HuH-7 (cell line): ENCODE measurements around the gene STAC3.

Experiments
- DNase-seq: peaks from one replicate; pipeline ENCODE4 v3.0.0; 2011; ENCODE audit warnings: low spot score

STAC3 gene

GRCh38 chr12:57235728-57236131, 15.3 kb downstream of the STAC3 start:
- DNase-seq, result no peak

- no peak for DNase-seq
These were observed 15.8 kb downstream of the STAC3 start for GRCh38 chr12:57235017-57235727.

GRCh38 chr12:57234571-57235016, 16.4 kb downstream of the STAC3 start:
- DNase-seq, result no peak

GRCh38 chr12:57234233-57234570, 16.8 kb downstream of the STAC3 start:
- DNase-seq, result no peak

- no peak for DNase-seq
These were observed 17.4 kb downstream of the STAC3 start for GRCh38 chr12:57233357-57234232.

GRCh38 chr12:57232156-57232756, 18.7 kb downstream of the STAC3 start:
- no peak for DNase-seq

GRCh38 chr12:57231276-57232021, 19.5 kb downstream of the STAC3 start:
- DNase-seq, result no peak

- no peak for DNase-seq
These were observed 20.4 kb downstream of the STAC3 start for GRCh38 chr12:57230381-57231155.

GRCh38 chr12:57229634-57230380, 21.2 kb downstream of the STAC3 start, which contains the start of gene SHMT2:
SHMT2 (plus strand) TSS chr12:57229711; CDS start chr12:57229779, 68 bp downstream.
- DNase-seq, result peak; percentile 100

GRCh38 chr12:57229046-57229633, 21.8 kb downstream of the STAC3 start:
- no peak for DNase-seq

GRCh38 chr12:57227315-57228115, 23.5 kb downstream of the STAC3 start:
- no peak for DNase-seq

- no peak for DNase-seq
These were observed 24.2 kb downstream of the STAC3 start for GRCh38 chr12:57226588-57227314.

GRCh38 chr12:57225680-57226210, 25.2 kb downstream of the STAC3 start:
- DNase-seq, result no peak

GRCh38 chr12:57224973-57225679, 25.9 kb downstream of the STAC3 start:
- no peak for DNase-seq

- no peak for DNase-seq
These were observed 26.6 kb downstream of the STAC3 start for GRCh38 chr12:57224278-57224972.

- DNase-seq, result no peak
These were observed 27.5 kb downstream of the STAC3 start for GRCh38 chr12:57223191-57224165.
